GM19372 (cell line): ENCODE measurements around the gene BHLHE41.

Source experiments
- ATAC-seq: cut with Tn5 transposase; IDR thresholded peaks from one replicate; pipeline ENCODE4 v1.9.1; 2021; ENCODE audit warnings: mild to moderate bottlenecking, low read depth, moderate library complexity; ENCODE audit not compliant: unreplicated experiment

Gene BHLHE41

DNA sequence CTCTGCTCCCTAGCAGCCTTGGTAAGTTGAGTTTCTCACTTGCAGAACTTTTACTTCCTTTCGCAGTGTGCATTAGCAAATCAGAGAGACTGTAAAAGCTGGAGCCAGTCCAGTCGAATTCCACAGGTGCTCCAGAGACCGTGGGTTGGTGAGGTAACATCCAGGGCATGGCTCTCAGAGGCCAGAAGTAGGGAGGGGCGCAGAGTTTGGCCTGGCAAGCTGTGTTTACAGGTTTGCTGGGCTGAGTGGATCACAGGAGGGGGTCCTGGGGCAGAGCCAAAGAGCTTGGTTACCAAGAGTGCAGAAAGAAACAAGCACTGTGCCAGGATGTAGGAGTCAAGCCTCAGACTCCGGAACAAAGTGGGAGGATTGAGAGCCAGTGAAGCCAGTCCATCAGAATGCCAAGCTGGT, 10.2 kb upstream of the BHLHE41 start:
- ATAC-seq, result no peak

DNA sequence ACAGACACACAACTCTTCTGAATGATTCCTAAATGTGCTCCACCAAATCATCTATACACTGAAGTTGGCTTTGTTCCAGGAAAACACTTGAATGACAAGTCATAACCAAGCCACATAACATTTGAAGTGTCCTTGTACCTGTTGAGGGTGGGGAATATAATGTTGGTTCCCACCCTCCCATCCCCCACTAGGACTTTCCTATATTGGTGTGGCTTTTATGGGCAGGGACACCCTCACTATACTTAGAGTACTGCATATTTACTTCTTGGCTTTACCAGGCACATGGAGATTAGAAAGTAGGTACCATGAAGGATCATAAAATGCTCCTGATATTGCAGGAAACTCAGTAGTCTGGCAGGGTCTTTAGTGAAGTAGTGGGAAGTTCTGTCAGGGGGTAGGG, 9.7 kb upstream of the BHLHE41 start:
- ATAC-seq, result no peak

DNA sequence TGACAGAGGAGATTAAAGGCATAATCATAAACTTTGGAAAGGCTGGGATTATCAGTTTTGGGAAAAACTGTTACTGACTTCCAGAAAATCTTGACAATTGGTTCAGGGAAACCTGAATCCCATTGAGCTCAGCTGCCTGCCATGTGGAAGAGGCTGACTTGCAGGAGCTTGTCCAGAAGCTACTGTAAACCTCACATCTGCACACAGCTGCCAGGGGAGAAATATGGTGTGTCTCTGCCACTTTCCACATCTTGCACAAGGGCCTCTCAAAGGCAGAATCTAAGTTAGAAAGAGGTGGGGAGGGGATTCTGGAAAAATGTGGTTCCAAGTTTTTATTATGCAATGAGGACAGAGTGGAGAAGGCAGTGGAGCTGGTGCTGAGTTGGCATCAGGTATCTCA, 8.7 kb upstream of the BHLHE41 start:
- ATAC-seq, result no peak

DNA sequence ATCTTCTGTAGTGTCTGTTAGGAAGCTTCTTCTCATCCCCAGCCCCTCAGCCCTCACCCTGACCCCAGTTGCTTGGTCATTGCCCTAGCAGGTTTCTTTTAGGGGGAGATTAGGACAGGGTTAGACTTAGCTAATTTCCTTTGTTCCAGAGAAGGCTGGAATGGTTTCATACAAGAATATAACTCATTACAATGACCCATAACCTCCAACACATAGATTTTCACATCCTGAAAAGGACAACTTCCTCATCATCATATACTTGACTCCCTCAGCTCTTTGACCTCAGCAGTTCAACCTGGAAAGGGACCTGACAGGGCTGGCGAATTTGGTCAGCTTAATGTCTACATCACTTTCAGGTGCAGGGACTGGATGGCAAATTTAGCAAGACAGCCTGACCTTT, 8.0 kb upstream of the BHLHE41 start:
- no peak for ATAC-seq

DNA sequence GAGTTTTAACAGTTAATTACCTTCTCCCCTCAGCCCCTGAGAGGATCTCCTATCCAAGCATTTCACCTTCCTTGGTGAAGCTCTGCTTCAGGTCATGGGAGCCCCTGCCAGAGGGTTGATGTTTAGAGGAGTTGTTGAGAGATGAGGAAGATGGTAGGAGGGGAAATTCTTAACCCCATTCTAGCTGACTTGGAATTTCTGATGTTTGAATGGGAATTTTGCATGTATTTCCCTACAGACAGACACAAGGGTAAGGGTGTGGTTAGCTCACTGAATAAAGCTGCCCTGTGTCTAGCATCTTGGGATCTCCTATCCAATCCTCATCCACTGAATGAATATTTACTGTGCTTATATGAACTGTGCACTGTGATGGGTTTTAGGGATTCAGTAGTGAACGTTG, 7.1 kb upstream of the BHLHE41 start:
- ATAC-seq, result no peak

DNA sequence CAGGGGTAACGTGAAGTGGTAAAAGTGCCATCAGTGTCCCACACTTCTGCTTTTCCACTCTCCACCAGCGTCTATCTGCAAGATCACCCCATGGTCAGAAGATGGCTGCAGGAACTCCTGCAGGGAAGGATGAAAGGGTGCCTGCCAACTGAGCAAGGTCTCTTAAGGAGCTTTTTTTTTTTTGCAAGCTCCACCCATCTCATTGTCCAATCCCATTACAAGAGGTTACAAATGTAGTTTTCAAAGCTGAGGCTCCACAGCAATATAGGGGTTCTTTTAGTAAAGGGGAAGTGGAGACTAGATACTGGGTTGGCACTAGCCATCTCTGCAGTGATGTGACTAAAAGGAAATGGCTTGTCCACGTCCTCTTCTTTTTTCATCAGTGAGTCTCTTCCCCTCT, 5.9 kb upstream of the BHLHE41 start:
- no peak for ATAC-seq

DNA sequence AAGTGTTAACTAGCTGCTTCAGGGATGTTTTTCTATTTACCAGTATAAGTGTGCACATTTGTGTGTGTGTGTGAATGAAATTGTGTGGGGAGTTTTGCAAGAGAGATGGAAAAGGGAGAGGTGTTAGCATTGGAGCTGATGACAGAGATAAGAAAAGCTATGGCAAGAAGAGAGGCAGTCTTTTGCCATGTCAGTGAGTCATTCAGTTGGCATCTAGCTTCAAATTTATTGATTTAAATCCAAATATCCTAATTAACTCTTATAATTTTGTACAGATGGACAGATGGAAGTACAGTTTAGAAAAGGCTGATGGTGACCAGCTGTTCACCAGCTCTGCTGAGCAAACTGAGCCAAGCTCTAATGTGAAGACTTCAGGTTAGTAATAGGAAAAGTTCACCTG, 3.3 kb upstream of the BHLHE41 start:
- ATAC-seq, result no peak

DNA sequence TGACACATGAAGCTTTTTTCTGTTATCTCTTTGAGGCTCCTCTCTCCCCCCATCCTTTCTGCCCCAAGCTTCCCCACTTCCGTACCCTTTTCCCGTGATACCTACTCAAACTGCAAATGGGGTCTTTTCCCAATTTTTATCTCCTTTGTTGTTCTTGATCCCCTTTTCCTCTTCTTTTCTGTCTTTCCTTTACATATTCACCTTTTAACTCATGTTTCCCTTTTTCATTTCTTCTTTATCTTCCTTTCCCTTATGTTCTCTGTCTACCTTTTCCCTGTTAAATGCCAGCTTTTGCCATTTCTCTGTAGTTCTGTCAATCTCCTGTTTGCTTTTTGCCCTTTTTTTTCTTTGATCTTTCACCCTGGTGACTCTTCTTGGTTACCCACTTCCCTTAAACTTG, 2.6 kb upstream of the BHLHE41 start:
- no peak for ATAC-seq

DNA sequence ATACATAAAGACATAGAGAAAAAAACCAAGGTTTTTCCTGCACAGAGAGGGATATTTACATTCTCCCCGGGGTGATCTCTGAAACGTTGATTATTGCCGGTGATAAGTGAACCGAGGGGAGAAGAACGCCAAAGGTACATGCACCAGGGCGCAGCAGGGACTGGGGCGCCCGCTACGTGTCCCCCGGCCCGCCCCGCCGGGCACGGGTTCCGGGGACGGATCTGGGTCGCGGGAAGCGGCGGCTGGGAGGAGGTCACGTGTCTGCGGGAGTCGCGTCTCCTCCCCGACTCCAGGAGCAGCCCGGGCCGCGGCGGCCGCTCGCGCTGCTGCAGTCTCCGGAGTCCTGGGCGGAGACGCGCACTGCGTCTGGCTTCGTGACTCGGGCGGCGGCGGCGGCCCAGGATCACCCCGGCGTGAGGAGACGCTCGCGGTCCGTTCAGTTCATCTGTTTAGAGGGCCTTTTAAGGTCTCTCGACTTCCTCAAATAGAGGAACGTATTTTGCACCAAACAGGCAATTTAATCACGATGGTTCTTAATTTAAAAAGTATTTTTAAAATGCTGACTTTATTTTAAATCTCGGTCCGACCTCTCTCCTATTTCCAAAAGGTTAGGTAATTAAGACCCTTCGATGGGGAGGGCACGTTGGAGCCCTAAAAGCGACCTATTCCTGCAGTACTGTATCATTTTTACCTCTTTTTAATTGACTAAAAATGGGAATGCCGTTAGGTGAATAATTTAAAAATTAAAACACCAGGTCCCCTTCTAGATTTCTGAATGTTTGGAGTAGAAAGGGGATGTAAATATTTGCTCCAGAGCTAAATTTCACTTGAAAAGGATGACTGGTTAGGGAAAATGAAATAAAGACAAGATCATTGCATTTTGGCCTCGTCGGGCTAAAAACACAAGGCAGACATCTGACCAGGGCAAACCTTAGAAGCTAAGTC, 1.8 kb upstream of the BHLHE41 start:
- no peak for ATAC-seq

DNA sequence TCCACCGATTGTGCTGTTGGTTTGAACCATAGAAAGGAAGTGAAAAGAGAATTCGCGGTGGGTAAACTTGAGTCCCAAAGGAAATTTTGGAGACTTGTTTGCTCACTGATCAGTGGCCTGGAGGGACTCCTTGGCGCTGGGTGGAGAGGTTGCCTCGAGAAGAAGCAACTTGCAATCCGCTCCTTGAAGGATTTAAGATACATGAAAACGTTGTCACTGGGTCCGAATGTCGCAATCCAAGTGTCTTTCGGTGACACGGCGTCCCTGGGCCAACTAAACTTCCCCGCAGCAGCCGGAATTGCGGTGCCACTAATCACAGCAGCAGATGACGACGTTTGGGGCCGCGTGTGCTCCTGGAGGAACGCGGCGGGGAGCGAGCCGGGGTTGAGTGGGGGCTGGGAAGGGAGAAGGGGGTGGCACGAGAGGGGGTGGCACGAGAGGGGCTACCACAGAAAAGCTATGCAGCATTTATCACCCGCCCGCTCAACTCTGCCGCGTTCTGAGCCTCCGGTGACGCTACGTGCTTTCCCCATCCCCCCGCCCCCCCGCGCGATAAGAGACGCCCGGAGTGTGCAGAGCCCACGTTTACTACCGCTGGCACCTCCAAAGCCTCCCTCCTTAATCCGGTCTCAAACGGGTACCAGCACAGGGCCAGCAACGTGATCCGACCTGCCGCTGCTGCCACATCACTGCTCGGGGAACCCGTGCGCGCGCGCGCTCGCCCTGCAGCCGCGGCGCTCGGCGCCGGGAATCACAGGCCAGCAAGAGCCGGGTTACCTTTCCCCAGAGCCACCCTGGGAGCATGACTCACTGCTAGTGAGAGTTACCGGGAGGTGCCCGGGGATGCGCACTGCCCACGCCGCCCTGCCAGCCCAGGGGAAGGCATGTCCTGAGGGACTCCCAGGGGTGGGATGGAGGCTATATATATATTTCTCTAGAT, 833 bp upstream of the BHLHE41 start:
- no peak for ATAC-seq

DNA sequence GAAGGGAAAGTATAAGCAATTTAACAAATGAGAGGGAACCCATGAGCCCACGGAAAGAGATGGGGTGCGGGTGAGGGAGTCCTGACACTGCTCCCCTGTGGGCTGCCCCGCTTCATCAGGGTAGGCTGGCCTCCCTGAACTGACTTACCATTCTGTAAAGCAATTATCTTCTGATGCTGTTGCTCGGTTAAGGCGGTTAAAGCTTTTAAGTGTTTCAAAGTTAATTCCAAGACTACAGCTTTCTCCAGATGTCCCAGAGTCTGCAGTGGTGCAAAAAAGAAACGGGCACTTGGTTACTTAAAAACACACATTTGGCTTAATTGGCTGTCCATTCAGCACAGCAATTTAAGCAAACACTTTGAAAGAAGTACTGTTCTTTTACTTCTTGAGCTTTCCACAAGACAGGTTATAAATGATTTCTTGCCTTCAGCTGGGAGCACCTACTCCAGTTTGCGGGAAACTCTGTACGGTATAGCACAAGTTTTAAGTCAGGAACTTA, 1.3 kb downstream of the BHLHE41 start:
- no peak for ATAC-seq

DNA sequence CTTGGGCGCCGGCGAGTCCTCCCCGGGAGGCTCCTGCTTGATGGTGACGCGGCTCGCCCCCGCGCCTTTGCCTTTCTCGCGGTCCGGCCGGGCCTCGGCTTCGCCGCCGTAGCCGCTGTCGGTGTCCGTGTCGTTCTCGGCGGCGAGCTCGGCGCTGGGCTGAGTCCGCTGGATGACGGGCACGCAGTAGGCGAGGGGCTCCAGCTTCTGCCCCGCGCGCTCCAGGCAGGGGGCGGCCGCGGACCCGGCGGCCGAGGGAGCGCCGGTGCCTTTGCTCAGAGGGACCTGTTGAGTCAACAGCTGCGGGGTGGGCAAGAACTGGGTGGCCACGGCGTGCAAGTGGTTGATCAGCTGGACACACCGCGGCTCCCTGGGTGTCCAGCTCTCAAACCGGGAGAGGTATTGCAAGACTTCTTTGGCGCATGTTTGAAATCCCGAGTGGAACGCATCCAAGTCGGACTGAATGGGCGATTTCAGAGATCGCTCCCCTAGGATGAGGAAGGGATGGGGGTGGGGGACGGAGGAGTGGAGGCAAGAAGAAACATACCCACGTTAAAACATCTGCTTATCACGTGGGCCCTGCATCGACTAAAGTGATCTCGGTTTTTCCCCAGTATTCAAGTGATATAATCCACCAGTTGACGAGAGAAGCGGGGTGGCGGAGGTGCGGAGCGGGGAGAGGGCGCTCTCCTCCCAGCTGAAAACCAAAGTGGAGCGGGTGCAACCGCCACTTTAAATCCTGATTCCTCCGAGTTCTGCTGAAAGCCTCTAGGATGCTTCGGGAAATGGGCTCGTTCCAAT, 2.0 kb downstream of the BHLHE41 start:
- peak; percentile 17 for ATAC-seq

DNA sequence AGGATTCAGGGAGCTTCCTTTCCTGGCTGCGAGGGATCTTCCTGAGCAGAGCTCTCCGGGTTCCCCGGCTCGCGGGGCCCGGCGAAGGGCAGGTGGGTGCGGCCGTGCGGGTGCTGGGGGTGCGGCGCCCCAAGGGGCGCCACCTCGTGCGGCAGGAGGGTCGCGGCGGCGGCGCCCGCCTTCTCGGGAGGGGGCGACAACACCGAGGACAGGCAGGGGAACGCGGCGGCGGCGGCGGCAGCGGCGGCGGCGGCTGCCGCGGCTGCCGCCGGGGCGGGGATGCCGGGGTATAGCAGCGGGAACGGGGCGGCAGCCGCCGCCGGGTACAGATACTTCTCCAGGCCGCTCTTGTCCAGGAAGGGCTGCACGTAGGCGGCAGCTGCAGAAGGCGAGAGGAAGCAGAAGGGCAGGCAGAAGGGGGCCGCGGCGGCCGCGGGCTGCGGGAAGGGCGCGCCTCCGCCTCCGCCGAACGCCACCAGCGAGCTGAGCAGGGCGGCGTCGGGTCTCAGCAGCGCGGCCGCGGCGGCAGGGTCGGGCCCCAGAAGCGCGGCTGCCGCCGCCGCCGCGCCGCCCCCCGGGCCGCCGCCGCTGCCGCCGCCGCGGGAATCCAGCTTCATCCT, 2.7 kb downstream of the BHLHE41 start:
- peak; percentile 34 for ATAC-seq

DNA sequence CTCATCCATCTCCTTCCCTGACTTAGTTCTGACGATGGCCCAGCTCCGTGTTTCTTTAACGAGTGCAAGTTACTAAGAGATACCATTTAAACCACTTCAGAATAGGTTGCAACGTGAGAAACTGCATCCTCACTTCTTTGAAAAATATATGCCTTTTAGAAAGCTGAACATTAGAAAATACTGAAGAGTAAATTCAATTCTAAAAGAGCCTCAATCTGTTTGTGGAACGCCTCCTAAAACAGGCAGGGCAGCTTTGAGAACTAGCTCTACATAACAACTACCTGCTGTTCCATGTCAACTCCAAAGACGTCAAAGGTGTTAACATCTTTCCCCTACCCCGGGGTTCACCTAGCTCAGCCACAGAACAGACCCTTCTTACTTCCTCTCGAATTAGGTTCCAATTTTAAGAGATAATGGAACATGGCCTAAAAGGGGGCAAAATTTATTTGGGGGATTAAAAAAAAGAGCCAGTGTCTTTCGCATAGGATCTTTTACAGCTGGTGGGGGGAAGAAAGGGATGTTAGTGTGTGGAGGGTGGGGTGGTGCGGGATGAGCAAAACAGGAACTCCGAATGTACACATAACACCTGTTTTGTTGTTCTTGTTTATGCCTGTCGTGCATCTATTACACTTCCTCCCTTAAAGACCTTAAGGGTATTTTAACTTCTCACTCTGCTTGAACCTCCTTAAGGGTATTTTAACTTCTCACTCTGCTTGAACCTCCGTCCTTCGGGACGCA, 3.3 kb downstream of the BHLHE41 start:
- no peak for ATAC-seq

DNA sequence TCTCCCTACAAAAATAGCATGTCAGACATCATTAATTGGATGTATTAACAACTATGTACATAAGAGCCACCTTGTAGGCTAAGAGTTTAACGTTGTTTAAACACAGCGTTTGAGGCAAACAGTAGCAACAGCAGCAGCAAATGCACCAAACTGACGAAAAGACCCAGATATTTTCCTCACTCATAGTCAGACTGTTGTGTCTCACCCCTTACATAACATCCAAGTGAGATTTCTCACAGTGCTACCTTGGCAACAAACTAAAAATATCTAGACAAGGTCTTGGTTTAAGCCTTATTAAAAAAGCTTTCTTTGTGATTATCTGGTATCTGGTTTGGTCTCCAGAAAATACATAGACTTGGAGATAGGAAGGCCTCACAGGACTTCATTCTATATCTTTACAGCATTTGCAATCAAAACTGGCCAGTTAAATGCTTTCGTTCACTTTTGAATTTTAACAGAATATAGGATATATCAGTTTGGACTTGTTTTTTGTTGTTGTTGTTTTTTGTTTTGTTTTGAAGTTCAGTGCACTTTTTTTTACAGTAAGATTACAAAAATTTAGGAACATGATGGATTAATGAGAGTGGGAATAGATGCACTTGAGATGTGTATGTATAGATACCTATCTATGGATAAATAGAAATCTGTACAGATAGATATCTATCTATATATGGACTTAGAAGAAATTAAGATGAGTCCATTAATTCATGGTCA, 4.1 kb downstream of the BHLHE41 start:
- no peak for ATAC-seq

DNA sequence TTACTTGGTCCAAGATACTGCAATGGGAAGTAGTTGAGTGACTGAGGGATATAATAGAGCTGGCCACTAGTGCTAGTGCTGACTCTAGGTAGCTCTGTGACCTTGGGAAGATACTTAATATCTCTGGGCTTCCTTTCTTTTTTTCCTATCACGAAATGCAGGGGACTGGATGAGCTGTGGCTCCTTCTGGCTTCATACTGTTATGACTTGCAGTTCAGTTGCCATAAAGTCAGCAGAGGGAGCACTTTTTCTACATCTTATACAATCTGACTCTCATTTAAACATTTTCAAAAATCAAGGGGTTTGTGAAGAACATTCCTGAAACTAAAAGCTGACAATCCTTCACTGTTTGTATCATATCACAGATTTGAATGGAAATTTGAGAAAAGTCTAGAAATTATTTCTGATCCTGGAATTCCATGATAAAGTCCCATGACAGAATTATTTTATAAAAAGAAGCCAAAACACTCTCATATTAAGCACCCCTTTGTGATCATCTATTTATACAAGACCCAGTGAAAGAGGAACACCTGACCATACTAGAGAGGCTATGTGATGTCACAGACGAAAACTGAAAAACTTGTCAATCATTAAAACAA, 5.3 kb downstream of the BHLHE41 start:
- no peak for ATAC-seq

DNA sequence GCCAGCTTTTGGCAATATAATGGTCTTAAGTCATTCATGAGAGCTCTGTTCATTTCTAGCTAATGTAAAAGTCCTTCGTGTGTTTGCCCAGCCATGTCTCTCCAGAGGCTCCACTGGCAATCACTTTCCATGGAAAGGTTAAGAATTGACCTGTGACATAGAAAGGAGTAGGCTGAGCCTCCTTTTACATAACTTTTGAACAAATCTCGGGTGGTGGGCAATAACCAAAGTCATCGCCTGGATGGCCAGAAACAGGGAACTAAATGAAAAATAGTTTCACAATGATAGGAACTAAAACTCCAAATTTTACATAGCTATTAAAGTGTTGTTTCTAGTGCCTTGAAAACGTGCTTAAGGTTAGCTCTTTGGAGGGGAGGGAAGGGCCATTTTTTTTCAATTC, 6.5 kb downstream of the BHLHE41 start:
- ATAC-seq, result no peak
